Measurements from ENCODE around the gene PCBP4. TPM values are rescaled to one million over a fixed set of nuclear protein-coding genes. Genes with fewer than 3 reads are reported as not detected.

Gene PCBP4
- polyA plus RNA-seq, 1 donor = 48.8 TPM

DNA sequence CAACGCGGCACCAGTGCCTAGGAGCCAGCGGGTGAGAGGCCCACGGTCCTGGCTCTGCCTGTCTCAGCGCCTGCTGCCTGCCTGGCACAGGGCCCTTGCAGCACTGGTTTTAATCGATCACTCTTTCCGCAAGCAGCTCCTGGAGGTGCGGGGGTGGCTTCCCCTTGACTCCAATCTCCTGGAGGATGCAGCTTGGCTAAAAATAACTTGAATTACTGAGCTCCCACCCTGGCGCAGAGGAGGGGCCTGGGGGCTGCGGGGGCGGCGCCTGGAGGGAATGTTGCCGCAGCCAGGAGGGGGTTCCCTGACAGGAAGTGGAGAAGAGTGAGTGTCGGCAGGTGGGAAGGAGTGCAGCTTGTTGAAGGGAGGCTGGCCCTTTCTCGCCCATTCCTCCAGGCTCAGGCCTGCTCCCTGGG is 38.3 kb upstream of the PCBP4 start:
- no peaks in the 10 kb centered on the region for H3K36me3 ChIP-seq (ENCODE audit: control insufficient read depth, insufficient read depth, low read length)
- H3K9me3 ChIP-seq (ENCODE audit: control insufficient read depth, low read depth, low read length) = no peaks in the 10 kb centered on the region
- H3K4me3 ChIP-seq (ENCODE audit: low read length) = no peak overlapping the region
- WGBS (ENCODE audit: insufficient coverage, low lambda C conversion rate) = no CpG with 5 or more reads among the region's 15 CpGs
- peaks cover 11% of the 10 kb centered on the region for H3K4me1 ChIP-seq (ENCODE audit: control insufficient read depth, insufficient read depth, low read length)
- peak in 1 of 2 donors; percentile 50 for DNase-seq
- no peaks in the 10 kb centered on the region for H3K27me3 ChIP-seq (ENCODE audit: control insufficient read depth, insufficient read depth, low read length)
- no peak overlapping the region for H3K27ac ChIP-seq (ENCODE audit: low read length)

- H3K27ac ChIP-seq (ENCODE audit: low read length) = no peak overlapping the region
- no peaks in the 10 kb centered on the region for H3K27me3 ChIP-seq (ENCODE audit: control insufficient read depth, insufficient read depth, low read length)
- no peak for DNase-seq
- peaks cover 11% of the 10 kb centered on the region for H3K4me1 ChIP-seq (ENCODE audit: control insufficient read depth, insufficient read depth, low read length)
- H3K4me3 ChIP-seq (ENCODE audit: low read length) = no peak overlapping the region
- no CpG with 5 or more reads among the region's 4 CpGs for WGBS (ENCODE audit: insufficient coverage, low lambda C conversion rate)
- no peaks in the 10 kb centered on the region for H3K36me3 ChIP-seq (ENCODE audit: control insufficient read depth, insufficient read depth, low read length)
- H3K9me3 ChIP-seq (ENCODE audit: control insufficient read depth, low read depth, low read length) = no peaks in the 10 kb centered on the region
These were observed 37.7 kb upstream of the PCBP4 start for GRCh38 chr3:52004906-52005395.

- DNase-seq = peak; percentile 42 to 56
- Histone ChIP-seq H3K27me3 (ENCODE audit: control insufficient read depth, insufficient read depth, low read length) (no peaks in the 10 kb centered on the region), H3K36me3 (ENCODE audit: control insufficient read depth, insufficient read depth, low read length) (no peaks in the 10 kb centered on the region), H3K9me3 (ENCODE audit: control insufficient read depth, low read depth, low read length) (no peaks in the 10 kb centered on the region), H3K4me1 (ENCODE audit: control insufficient read depth, insufficient read depth, low read length) (peaks cover 11% of the 10 kb centered on the region), H3K4me3 (ENCODE audit: low read length) (no peak overlapping the region), H3K27ac (ENCODE audit: low read length) (no peak overlapping the region)
- WGBS (ENCODE audit: insufficient coverage, low lambda C conversion rate) = no CpG with 5 or more reads among the region's 16 CpGs
These were observed 37.0 kb upstream of the PCBP4 start for GRCh38 chr3:52004163-52004787.

GRCh38 chr3:52002748-52003147 is 35.5 kb upstream of the PCBP4 start:
- no peaks in the 10 kb centered on the region for H3K36me3 ChIP-seq (ENCODE audit: control insufficient read depth, insufficient read depth, low read length)
- no peak for DNase-seq
- H3K27me3 ChIP-seq (ENCODE audit: control insufficient read depth, insufficient read depth, low read length) = no peaks in the 10 kb centered on the region
- no peak overlapping the region for H3K27ac ChIP-seq (ENCODE audit: low read length)
- no peak overlapping the region for H3K4me3 ChIP-seq (ENCODE audit: low read length)
- 0% methylated on average over 1 of the region's 6 CpGs for WGBS (ENCODE audit: insufficient coverage, low lambda C conversion rate)
- peaks cover 11% of the 10 kb centered on the region for H3K4me1 ChIP-seq (ENCODE audit: control insufficient read depth, insufficient read depth, low read length)
- no peaks in the 10 kb centered on the region for H3K9me3 ChIP-seq (ENCODE audit: control insufficient read depth, low read depth, low read length)

- no peaks in the 10 kb centered on the region for H3K27me3 ChIP-seq (ENCODE audit: control insufficient read depth, insufficient read depth, low read length)
- peaks cover 11% of the 10 kb centered on the region for H3K4me1 ChIP-seq (ENCODE audit: control insufficient read depth, insufficient read depth, low read length)
- H3K27ac ChIP-seq (ENCODE audit: low read length) = no peak overlapping the region
- no peak overlapping the region for H3K4me3 ChIP-seq (ENCODE audit: low read length)
- no peaks in the 10 kb centered on the region for H3K9me3 ChIP-seq (ENCODE audit: control insufficient read depth, low read depth, low read length)
- peak; percentile 64 to 65 for DNase-seq
- H3K36me3 ChIP-seq (ENCODE audit: control insufficient read depth, insufficient read depth, low read length) = no peaks in the 10 kb centered on the region
- WGBS (ENCODE audit: insufficient coverage, low lambda C conversion rate) = no CpG with 5 or more reads among the region's 18 CpGs
These were observed 34.3 kb upstream of the PCBP4 start for GRCh38 chr3:52001443-52001974.

GRCh38 chr3:51999846-52000245 is 32.6 kb upstream of the PCBP4 start:
- H3K36me3 ChIP-seq (ENCODE audit: control insufficient read depth, insufficient read depth, low read length) = peaks cover under 1% of the 10 kb centered on the region
- H3K4me3 ChIP-seq (ENCODE audit: low read length) = no peak overlapping the region
- H3K27me3 ChIP-seq (ENCODE audit: control insufficient read depth, insufficient read depth, low read length) = no peaks in the 10 kb centered on the region
- H3K9me3 ChIP-seq (ENCODE audit: control insufficient read depth, low read depth, low read length) = no peaks in the 10 kb centered on the region
- no CpG with 5 or more reads among the region's 2 CpGs for WGBS (ENCODE audit: insufficient coverage, low lambda C conversion rate)
- DNase-seq = no peak
- no peak overlapping the region for H3K27ac ChIP-seq (ENCODE audit: low read length)
- H3K4me1 ChIP-seq (ENCODE audit: control insufficient read depth, insufficient read depth, low read length) = peaks cover 9% of the 10 kb centered on the region

DNA sequence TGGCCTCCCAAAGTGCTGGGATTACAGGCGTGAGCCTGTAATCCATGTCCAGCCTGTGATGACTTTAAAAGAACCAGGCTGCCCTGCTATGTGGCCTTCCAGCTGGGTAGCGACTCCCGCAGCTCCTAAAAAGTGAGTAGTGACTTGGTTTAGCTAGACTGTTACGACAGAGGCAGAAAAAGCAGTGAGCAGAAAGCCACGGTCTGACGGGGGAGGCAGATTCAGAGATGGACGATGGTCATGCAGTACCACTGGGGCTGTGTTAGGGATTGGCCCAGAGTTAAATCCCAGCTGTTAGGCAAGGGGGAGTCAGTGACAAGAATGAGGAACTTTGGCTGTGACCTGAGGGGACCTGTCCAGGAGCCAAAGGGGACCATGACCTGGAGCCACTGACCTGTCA is 31.5 kb upstream of the PCBP4 start:
- no CpG with 5 or more reads among the region's 7 CpGs for WGBS (ENCODE audit: insufficient coverage, low lambda C conversion rate)

GRCh38 chr3:51997935-51998596 is 30.8 kb upstream of the PCBP4 start:
- WGBS (ENCODE audit: insufficient coverage, low lambda C conversion rate) = no CpG with 5 or more reads among the region's 7 CpGs
- no peak for DNase-seq
- peaks cover 12% of the 10 kb centered on the region for H3K4me1 ChIP-seq (ENCODE audit: control insufficient read depth, insufficient read depth, low read length)

More for the DNA sequence above, 31.5 kb upstream of the PCBP4 start:
- Histone ChIP-seq H3K36me3 (ENCODE audit: control insufficient read depth, insufficient read depth, low read length) (peaks cover 11% of the 10 kb centered on the region), H3K9me3 (ENCODE audit: control insufficient read depth, low read depth, low read length) (no peaks in the 10 kb centered on the region), H3K27me3 (ENCODE audit: control insufficient read depth, insufficient read depth, low read length) (no peaks in the 10 kb centered on the region), H3K4me1 (ENCODE audit: control insufficient read depth, insufficient read depth, low read length) (peaks cover 12% of the 10 kb centered on the region), H3K4me3 (ENCODE audit: low read length) (no peak overlapping the region), H3K27ac (ENCODE audit: low read length) (no peak overlapping the region)
- no peak for DNase-seq

GRCh38 chr3:51997172-51997571 is 29.9 kb upstream of the PCBP4 start:
- Histone ChIP-seq H3K27ac (ENCODE audit: low read length) (no peak overlapping the region), H3K36me3 (ENCODE audit: control insufficient read depth, insufficient read depth, low read length) (peaks cover 25% of the 10 kb centered on the region), H3K9me3 (ENCODE audit: control insufficient read depth, low read depth, low read length) (no peaks in the 10 kb centered on the region), H3K4me1 (ENCODE audit: control insufficient read depth, insufficient read depth, low read length) (peaks cover 12% of the 10 kb centered on the region), H3K27me3 (ENCODE audit: control insufficient read depth, insufficient read depth, low read length) (no peaks in the 10 kb centered on the region), H3K4me3 (ENCODE audit: low read length) (no peak overlapping the region)
- no peak for DNase-seq
- WGBS (ENCODE audit: insufficient coverage, low lambda C conversion rate) = 56% methylated on average over 1 of the region's 2 CpGs

More at GRCh38 chr3:51997935-51998596, 30.8 kb upstream of the PCBP4 start:
- no peak overlapping the region for H3K27ac ChIP-seq (ENCODE audit: low read length)
- H3K4me3 ChIP-seq (ENCODE audit: low read length) = no peak overlapping the region
- no peaks in the 10 kb centered on the region for H3K27me3 ChIP-seq (ENCODE audit: control insufficient read depth, insufficient read depth, low read length)
- H3K9me3 ChIP-seq (ENCODE audit: control insufficient read depth, low read depth, low read length) = no peaks in the 10 kb centered on the region
- peaks cover 17% of the 10 kb centered on the region for H3K36me3 ChIP-seq (ENCODE audit: control insufficient read depth, insufficient read depth, low read length)

DNA sequence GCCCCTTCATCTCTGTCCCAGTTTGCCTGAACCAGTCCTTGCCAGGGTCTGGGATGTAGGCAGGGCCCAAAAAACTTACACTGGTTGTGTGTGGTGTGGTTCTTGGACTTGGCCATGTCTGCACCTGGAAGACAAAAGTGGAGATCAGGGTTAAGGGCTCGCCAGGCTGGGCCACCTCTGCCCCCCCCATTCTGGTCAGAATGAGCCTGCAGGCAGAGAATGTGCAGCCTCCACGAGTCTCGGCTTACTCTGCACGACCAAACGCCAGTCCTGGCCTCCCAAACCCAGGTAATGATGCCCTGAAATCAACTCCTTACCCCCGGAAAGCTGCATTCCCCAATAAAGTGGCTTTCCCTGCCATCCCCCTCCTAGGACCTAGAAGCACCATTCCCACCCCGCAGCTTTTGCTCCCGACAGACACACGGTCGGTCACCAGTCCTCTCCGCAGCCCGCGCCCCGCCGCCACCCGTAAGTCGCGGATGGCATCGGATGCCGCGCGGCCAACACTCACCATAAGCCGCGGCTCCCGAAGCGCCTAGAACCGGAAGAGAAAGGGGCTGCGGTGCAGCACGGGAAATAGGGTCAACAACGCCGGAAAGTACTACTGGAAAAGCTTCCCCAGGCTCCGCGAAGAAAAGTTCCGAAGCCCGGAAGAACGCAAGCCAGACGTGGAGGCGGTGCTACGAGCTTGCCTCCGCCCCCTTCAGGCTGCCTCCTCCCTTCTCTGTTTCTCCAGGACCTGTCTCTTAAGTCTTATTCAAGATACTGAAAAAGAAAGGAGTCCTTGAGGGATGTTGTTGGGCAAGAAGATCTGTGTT is 28.3 kb upstream of the PCBP4 start, which contains the start of gene RPL29:
Gene RPL29 (minus strand): TSS at position 550 of the 818 bp plus-strand sequence. CDS start 434 bp downstream, at position 116.
- Histone ChIP-seq H3K9me3 (ENCODE audit: control insufficient read depth, low read depth, low read length) (no peaks in the 10 kb centered on the region), H3K27me3 (ENCODE audit: control insufficient read depth, insufficient read depth, low read length) (no peaks in the 10 kb centered on the region), H3K27ac (ENCODE audit: low read length) (peak within 1 kb of the TSS; percentile 63), H3K4me1 (ENCODE audit: control insufficient read depth, insufficient read depth, low read length) (peaks cover 10% of the 10 kb centered on the region), H3K4me3 (ENCODE audit: low read length) (peak within 1 kb of the TSS; percentile 70), H3K36me3 (ENCODE audit: control insufficient read depth, insufficient read depth, low read length) (peaks cover 34% of the 10 kb centered on the region)
- no CpG with 5 or more reads among the region's 40 CpGs for WGBS (ENCODE audit: insufficient coverage, low lambda C conversion rate)
- DNase-seq = peak; percentile 95 to 97

Data from large intestine (tissue), 3 donors.